Esophagus muscularis mucosa (tissue), 4 donors: ENCODE results near the gene FXR1. TPM values are rescaled to one million over a fixed set of nuclear protein-coding genes. Genes with fewer than 3 reads are reported as not detected.

Source experiments
- DNase-seq: peaks from one replicate; pipeline ENCODE4 v3.0.0-alpha.2; 2017; ENCODE audit errors: extremely low spot score
- H3K27ac ChIP-seq, 4 donors: fragments of 200-600 bp; sonication (generic); replicated peaks in 1 of 4; 1 replicate in 3 of 4; 2 replicates in 1 of 4; pipeline ENCODE4 v1.5.1; 2016 to 2019; ENCODE audit warnings: mild to moderate bottlenecking in 1 of 4
- H3K27me3 ChIP-seq, 4 donors: fragments of 200-600 bp; sonication (generic); one replicate each; pipeline versions ENCODE4 v1.5.1 to v1.6.0; 2016 to 2019
- H3K36me3 ChIP-seq, 4 donors: fragments of 200-600 bp; sonication (generic); one replicate each; pipeline ENCODE4 v1.5.1; 2016 to 2019
- H3K4me1 ChIP-seq, 4 donors: fragments of 200-600 bp; sonication (generic); one replicate each; pipeline ENCODE4 v1.5.1; 2016 to 2019
- H3K4me3 ChIP-seq, 4 donors: fragments of 200-600 bp; sonication (generic); 1 replicate in 2 of 4; 2 replicates in 2 of 4; pipeline ENCODE4 v1.5.1; 2016 to 2019; ENCODE audit warnings: mild to moderate bottlenecking in 4 of 4, moderate library complexity in 1 of 4
- H3K9me3 ChIP-seq, 4 donors: fragments of 200-600 bp; sonication (generic); 1 replicate in 3 of 4; 2 replicates in 1 of 4; pipeline ENCODE4 v1.5.1; 2016 to 2019
- CTCF ChIP-seq, 3 experiments: fragments of 200-600 bp in 2 of 3; fragments of 450-650 bp in 1 of 3; sonication (generic) in 2 of 3; IDR thresholded peaks; one replicate each; pipeline ENCODE4 v1.5.1; 2017 to 2019; ENCODE audit warnings: antibody characterized with exemption in 3 of 3, mild to moderate bottlenecking in 2 of 3, moderate library complexity in 1 of 3
- EP300 ChIP-seq: sonication (generic); formaldehyde crosslinking; IDR thresholded peaks from one replicate; pipeline ENCODE4 v1.6.1; 2017; ENCODE audit warnings: antibody characterized with exemption
- POLR2A ChIP-seq: fragments of 450-650 bp; IDR thresholded peaks from one replicate; pipeline ENCODE4 v1.6.1; 2017; ENCODE audit warnings: antibody characterized with exemption, moderate library complexity, mild to moderate bottlenecking, low read depth
- POLR2AphosphoS5 ChIP-seq, 2 donors: sonication (generic); formaldehyde crosslinking; IDR thresholded peaks; one replicate each; pipeline ENCODE4 v1.6.1; 2017; ENCODE audit warnings: antibody characterized with exemption in 2 of 2
- WGBS: methylation state at CpG from one replicate; pipeline ENCODE4 v1.1.5; 2018; 5-methylcytosine and 5-hydroxymethylcytosine counted together
- intact Hi-C: fragments of 100-400 bp; cut with DNase I; formaldehyde crosslinking; loops from one replicate; pipeline ENCODE4 v1.15.1; 2023
- total RNA-seq, 4 donors: library from RNA; depleted of rRNA; stranded (reverse); fragments of >200 nt; gene quantifications; one replicate each; pipeline versions ENCODE4 v1.1.0 to v1.2.1, GENCODE V29; 2016

Gene FXR1
- total RNA-seq, 4 donors from 2014 or later, result 129 to 174 (median 164) TPM

GRCh38 chr3:180898572-180898971, 13.9 kb upstream of the FXR1 start:
- Histone ChIP-seq H3K4me1 (no peaks in the 10 kb centered on the region), H3K27ac (no peak overlapping the region), H3K9me3 (peaks cover 0 to 14% (median 5%) of the 10 kb centered on the region in 4 donors), H3K27me3 (no peaks in the 10 kb centered on the region), H3K36me3 (no peaks in the 10 kb centered on the region), H3K4me3 (no peak overlapping the region)
- intact Hi-C loops, result no loop called here
- DNase-seq, result no peak
- WGBS, result 88% methylated on average over 8 of the region's 8 CpGs
- TF ChIP-seq POLR2AphosphoS5 (IDR thresholded peaks at IDR 0.05) (no peak), CTCF (IDR thresholded peaks at IDR 0.05) (no peak), EP300 (no peak)

- no peaks in the 10 kb centered on the region for H3K27me3 ChIP-seq
- H3K4me1 ChIP-seq, result peaks cover 16 to 24% (median 21%) of the 10 kb centered on the region in 4 donors
- intact Hi-C loops, result loop anchor here (5.0 kb wide), 1 partner anchor 83 kb away; no protein-coding TSS in a partner anchor
- no peaks in the 10 kb centered on the region for H3K36me3 ChIP-seq
- no peak overlapping the region for H3K27ac ChIP-seq
- no peak overlapping the region for H3K4me3 ChIP-seq
- WGBS, result 80% methylated on average over 5 of the region's 5 CpGs
- H3K9me3 ChIP-seq, result peaks cover 0 to 4% (median 0%) of the 10 kb centered on the region in 4 donors
- DNase-seq, result no peak
- TF ChIP-seq CTCF (IDR thresholded peaks at IDR 0.05) (no peak), EP300 (no peak)
These were observed 2.9 kb upstream of the FXR1 start for GRCh38 chr3:180909369-180910127.

GRCh38 chr3:180910823-180911222, 1.6 kb upstream of the FXR1 start:
- no peak overlapping the region for H3K27ac ChIP-seq
- WGBS, result 95% methylated on average over 4 of the region's 4 CpGs
- H3K4me3 ChIP-seq, result no peak overlapping the region
- no peaks in the 10 kb centered on the region for H3K36me3 ChIP-seq
- H3K4me1 ChIP-seq, result peaks cover 27 to 37% (median 31%) of the 10 kb centered on the region in 4 donors
- DNase-seq, result no peak
- no peaks in the 10 kb centered on the region for H3K27me3 ChIP-seq
- TF ChIP-seq POLR2A (no peak), EP300 (no peak), POLR2AphosphoS5 (IDR thresholded peaks at IDR 0.05) (no peak), CTCF (IDR thresholded peaks at IDR 0.05) (no peak)
- intact Hi-C loops, result loop anchor here (5.0 kb wide), 1 partner anchor 81 kb away; no protein-coding TSS in a partner anchor
- no peaks in the 10 kb centered on the region for H3K9me3 ChIP-seq

- TF ChIP-seq POLR2AphosphoS5 (IDR thresholded peaks at IDR 0.05), result no peak
- no peak for TF ChIP-seq EP300
- no peak for TF ChIP-seq POLR2A
- no peak for TF ChIP-seq CTCF (IDR thresholded peaks at IDR 0.05)
- Histone ChIP-seq H3K4me3 (peak overlapping the region; percentile 72 to 94 (median 88)), H3K27ac (peak overlapping the region; percentile 91 to 96 (median 92)), H3K9me3 (no peaks in the 10 kb centered on the region), H3K27me3 (no peaks in the 10 kb centered on the region), H3K36me3 (peaks cover 0 to 6% (median 0%) of the 10 kb centered on the region in 4 donors), H3K4me1 (peaks cover 28 to 46% (median 36%) of the 10 kb centered on the region in 4 donors)
- 39% methylated on average over 6 of the region's 6 CpGs for WGBS
- intact Hi-C loops, result loop anchor here (5.0 kb wide), 1 partner anchor 80 kb away; no protein-coding TSS in a partner anchor
- no peak for DNase-seq
These were observed 580 bp upstream of the FXR1 start for GRCh38 chr3:180911876-180912303.
